T-helper 2 cell treated with Interferon-gamma antibody and Interleukin-4, amounts not matched to agents 100 ng/mL and 5 ng/mL, for 36 hours (primary cell): Measurements from ENCODE around the gene ARHGAP10. TPM values are rescaled to one million over a fixed set of nuclear protein-coding genes. Genes with fewer than 3 reads are reported as not detected.

Source experiments
- intact Hi-C: fragments of 100-400 bp; cut with micrococcal nuclease; formaldehyde crosslinking; loops from one replicate; pipeline ENCODE4 v1.15.1; 2023
- total RNA-seq: library from RNA; stranded (reverse); gene quantifications from 2 replicates; pipeline ENCODE4 v1.2.3, GENCODE V29; 2022

The ARHGAP10 gene
- total RNA-seq, 1 donor from 2014 or later, result 21.7 TPM

- intact Hi-C loops, result no loop called here
These were observed 32.4 kb downstream of the ARHGAP10 start for GRCh38 chr4:147764337-147764736.

DNA sequence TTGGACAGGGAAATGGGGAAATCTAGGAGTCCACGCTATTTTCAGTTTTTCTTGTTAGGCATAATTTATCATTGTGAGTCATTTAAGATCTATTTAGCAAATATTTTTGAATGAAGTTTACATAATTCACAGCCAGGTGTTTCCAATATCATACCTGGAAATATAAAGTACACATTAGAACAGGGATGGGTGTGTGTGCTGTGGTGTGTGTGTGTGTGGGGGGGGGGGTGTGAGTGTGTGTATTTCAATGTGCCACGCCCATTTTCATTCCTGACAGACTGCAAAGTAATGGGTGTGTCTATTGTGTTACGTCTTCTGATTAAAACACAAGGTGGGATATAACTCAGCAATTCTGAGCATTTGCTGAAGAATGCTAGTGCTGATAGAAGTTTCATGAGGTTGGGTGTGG is 33.2 kb downstream of the ARHGAP10 start:
- intact Hi-C loops, result no loop called here

DNA sequence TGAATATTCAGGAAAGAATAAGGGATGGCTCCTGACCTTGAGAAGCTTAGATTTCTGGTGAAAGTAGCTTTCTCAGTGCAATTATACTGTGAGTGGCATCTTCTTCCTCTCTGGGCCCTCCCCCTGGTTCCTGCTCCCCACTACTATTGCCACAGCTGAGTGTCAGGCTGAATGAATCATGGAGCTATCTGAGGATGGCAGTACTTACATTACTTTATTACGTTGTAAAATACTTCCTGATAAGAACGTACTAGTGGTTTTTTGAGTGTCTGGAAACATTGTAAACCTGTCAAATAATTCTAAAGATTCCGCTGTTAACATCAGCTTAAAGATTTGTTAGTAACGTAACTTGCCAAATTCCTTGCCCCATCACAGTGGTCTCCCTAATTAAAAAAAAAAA is 36.2 kb downstream of the ARHGAP10 start:
- intact Hi-C loops, result no loop called here

DNA sequence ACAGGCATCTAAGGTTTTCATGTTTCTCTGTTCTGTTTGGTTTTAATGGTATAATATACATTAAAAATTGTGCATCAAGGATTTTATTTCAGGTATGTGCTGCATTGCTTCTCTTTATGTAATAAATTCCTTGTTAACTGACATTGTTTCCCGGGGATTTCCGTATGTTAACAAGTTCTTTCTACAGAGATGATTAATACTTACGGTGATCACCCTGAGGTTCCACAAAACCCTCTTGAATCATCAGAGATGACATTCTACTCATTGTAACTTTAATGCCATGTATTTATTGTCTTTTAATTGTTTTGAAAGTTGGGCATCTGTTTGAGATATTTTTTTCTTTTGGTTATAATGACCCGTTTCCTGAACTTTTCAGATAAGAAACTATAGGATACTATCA is 37.5 kb downstream of the ARHGAP10 start:
- intact Hi-C loops, result no loop called here

DNA sequence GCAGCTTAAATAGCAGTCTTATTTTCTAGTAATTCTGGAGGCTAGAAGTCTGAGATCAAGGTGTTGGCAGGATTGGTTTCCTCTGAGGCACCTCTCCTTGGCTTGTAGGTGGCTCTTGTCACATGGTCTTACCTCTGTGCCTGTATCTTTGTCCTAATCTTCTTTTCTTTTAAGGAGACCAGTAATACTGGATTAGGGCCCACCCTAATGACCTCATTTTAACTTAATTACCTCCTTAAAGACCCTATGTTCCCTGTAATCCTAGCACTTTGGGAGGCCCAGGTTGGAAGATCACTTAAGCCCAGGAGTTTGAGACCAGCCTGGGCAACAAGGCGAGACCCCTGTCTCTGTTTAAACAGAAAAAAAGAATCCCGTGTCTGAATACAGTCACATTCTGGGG is 38.9 kb downstream of the ARHGAP10 start:
- intact Hi-C loops, result no loop called here

DNA sequence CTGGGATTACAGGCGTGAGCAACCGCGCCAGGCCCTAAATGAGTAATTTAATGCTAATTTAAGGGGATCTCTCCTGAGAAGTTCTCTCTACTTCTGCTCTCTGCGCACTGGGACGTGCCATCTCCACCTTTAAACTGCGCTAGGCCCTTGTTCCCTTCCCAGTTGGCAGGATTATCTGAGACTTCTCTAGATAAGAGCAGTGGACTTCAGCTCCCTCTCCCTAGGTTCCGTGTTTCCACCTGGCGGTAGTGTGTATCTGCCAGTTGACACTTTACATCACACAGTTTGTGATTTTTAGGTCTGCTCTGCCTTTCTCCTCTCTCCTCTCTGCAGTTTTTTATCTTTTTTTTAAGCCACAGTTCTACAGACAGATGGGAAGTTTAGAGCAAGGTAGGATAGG is 40.2 kb downstream of the ARHGAP10 start:
- intact Hi-C loops, result no loop called here

- intact Hi-C loops, result no loop called here
These were observed 40.6 kb downstream of the ARHGAP10 start for GRCh38 chr4:147772459-147772969.

- intact Hi-C loops, result no loop called here
These were observed 41.6 kb downstream of the ARHGAP10 start for GRCh38 chr4:147773261-147774184.

DNA sequence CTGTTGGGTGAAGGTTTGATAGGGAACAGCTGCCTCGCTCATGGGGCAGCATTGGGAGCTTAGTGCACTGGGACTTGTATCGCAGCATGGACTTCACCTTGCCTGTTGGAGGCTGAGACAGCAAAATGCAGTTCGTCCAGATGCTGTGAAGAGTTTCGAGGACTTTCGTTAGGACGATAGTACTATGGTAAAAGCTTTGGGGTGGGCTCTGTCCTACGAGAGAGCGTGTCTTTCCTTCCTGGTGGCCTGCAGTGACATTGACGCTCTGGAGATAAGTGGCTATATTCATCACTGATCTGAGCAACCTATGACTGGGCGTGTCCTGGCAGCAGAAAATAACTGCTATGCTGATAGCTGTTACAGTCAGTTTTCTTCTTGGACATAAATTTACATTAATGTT is 44.8 kb downstream of the ARHGAP10 start:
- intact Hi-C loops, result no loop called here

DNA sequence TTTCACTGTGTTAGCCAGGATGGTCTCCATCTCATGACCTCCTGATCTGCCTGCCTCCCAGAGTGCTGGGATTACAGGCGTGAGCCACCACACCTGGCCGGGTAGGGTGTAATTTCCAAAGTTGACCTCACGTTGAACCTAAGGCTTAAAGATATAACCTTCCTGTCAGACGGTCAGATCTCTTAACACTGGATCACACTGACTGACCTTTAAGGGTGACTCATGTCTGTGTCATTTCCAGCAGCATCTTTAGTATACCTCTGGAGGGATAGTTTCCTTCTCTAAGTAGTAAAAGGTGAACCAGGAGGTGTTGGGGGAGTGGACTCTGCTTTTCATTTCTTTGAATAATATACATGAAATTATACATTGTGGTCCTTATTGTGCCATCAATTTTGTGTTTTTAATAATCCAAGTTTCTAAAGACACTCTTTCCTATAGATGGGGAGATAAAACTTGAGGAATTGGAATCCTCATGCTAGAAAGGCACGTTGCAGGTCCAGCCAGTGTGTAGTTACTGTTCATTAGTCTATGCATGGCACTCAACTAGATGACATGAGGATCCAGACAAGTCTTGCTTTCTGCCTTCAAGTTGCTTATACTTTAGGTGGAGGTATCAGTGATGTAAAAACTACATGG is 45.7 kb downstream of the ARHGAP10 start:
- intact Hi-C loops, result no loop called here

DNA sequence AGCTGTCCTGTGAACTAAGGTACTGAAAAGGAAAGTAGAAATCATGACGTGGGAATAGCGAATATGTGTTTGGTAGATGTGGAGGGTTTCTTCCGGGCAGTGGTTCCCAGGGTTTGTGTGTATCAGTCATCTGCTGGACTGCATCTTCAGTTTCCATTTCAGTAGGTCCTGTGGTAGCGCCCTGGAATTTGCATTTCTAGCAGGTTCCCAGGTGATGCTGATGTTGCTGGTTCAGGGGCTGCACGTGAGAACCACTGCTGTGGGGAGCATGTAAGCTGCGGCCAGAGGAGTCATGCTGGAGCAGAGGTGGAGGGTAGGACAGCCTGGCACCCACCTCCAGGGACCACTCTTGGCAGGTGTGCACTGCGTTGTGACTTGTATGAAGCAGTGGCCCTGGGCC is 47.1 kb downstream of the ARHGAP10 start:
- intact Hi-C loops, result no loop called here

- intact Hi-C loops, result no loop called here
These were observed 47.6 kb downstream of the ARHGAP10 start for GRCh38 chr4:147779451-147779850.

DNA sequence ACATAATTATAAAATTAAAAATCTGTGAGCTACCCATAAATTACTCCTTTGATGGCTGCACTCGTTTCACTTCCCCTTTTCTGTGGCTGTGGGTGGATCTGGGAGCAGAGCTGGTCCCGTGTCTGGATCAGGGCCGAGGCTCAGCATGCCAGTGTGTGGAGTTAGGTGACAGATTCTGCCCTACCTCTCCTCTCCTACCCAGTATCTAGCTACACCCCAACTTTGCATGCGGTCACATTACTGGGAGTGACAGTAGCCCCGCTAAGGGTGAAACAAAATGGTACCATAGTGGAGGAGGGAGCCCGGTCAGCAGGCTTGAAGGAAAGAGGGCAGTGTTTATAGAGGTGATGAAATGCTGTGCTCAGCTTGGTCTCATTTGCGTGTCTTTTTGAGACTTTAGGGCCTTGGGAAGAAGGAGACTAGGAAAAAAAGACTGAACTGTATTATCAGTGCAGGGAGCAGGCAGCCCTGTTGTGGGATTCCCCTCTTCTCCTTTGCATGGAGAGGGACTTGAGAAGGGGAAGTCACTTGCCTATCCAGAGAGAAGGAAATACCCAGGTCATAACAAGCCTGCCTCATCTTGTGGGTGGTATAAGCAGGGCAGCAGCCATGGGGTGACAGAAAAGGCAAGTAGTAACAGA is 48.4 kb downstream of the ARHGAP10 start:
- intact Hi-C loops, result loop anchor here (2.0 kb wide), 1 partner anchor 15 kb away; no protein-coding TSS in a partner anchor

- intact Hi-C loops, result no loop called here
These were observed 50.3 kb downstream of the ARHGAP10 start for GRCh38 chr4:147782087-147782781.

DNA sequence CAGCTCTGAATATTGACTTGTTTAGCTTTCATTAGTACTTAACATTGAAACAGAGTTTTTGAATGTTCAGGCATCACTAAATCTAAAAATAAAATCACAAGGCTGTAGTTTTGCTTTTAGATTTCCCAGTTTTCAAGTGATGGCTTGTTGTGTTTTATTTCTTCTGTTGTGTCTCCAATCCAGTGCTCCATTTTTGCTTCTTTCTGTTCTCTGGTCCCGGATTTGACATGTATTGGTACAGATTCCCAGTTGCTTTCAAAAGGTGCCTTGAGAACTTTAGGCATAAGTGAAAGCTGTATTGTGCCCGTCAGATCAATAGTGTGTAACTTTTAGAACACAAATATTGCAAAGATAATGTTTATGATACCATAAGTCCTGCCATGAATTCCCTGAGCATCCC is 53.2 kb downstream of the ARHGAP10 start:
- intact Hi-C loops, result no loop called here

GRCh38 chr4:147786031-147786430 is 54.1 kb downstream of the ARHGAP10 start:
- intact Hi-C loops, result no loop called here

DNA sequence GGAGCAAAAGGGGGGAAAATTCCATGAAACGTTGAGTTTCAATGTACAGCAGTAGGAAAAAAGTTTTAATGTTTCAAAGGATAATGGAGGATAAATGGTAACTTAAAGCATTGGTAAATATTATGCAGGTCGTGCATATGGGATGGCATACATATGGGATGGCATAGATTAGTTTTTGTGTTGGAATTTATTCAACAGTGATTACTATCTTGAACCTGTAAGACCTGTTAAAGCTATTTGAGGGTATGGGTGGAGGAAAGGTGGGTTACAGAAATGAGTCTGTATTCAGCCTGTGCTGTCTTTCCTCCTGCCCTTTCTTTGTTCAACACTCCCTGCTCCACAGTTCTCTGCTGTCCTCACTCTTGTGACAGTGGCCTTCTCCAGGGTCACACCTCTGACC is 54.6 kb downstream of the ARHGAP10 start:
- intact Hi-C loops, result no loop called here

DNA sequence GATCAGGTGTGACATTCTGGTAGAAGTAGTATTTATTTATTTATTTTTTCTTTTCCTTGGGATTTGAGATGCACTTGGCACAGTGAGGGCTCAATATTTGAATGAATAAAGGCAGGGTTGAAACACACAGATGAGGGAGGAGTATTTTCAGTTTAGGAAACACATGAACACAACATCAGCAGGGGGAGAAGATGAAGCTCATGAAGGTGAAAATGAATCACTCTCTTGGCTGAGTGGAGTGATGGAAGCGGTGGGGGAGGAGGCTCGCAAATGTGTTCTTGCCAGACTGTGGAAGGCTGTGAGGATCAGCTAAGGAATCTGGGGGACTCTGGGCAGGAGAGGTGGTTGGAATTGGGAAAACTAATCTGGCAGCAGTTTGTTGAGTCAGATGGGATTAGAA is 55.3 kb downstream of the ARHGAP10 start:
- intact Hi-C loops, result no loop called here

- intact Hi-C loops, result no loop called here
These were observed 56.9 kb downstream of the ARHGAP10 start for GRCh38 chr4:147788791-147789190.

- intact Hi-C loops, result no loop called here
These were observed 57.7 kb downstream of the ARHGAP10 start for GRCh38 chr4:147789596-147789995.

DNA sequence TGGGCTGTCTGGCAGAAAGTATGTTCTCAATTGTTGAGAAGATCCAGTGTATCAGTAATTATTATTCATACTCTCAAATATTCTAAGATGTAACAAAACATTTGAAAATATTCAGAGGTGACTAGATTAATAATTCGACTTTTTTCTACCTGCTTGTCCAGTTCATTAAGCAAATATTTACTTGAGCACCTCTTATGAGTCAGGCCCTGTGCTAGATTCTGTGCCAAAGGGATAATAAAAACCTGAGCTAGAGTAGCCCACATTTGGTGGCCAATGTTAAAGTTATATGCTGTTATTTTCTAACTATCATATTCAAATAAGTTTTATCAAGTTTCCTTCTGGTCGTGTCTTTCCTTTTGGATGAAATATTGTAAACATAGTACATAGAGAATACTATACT is 58.5 kb downstream of the ARHGAP10 start:
- intact Hi-C loops, result loop anchor here (5.0 to 10.0 kb wide), 3 partner anchors 108 to 654 kb away; partner anchors contain the start of genes NR3C2, PRMT9 and TMEM184C
